ENCODE results near the gene PDGFA.

The PDGFA gene

DNA sequence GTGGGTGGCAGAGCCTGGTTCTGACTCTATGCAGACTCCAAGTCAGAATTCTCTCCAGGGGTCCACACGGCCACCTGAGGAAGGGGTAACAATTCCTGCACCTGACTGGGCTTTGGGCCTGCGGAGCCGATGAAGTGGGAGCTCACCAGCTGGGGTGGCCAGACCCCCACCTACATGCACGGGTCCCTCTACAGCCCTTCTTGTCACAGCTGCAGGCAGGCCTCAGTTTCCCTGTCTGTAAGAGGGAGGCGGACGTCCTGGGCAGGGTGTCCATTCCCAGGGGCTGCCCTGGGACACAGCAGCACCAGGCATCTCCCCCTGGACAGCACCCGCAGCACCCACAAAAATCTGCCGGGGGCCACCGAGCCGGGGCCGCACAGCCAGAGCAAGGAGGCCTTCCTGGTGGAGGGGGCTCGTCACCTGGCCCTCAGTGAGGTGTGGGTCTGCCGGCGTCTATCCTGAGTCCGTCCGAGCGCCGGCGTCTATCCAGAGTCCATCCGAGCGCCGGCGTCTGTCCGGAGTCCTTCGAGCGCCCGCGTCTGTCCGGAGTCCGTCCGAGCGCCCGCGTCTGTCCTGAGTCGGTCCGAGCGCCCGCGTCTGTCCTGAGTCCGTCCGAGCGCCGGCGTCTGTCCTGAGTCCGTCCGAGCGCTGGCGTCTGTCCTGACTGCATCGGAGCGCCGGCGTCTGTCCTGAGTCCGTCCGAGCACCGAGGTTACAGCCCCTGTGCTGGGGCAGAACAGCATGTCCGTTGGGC lies 65.1 kb downstream of the PDGFA start:
- no peak for DNase-seq

DNA sequence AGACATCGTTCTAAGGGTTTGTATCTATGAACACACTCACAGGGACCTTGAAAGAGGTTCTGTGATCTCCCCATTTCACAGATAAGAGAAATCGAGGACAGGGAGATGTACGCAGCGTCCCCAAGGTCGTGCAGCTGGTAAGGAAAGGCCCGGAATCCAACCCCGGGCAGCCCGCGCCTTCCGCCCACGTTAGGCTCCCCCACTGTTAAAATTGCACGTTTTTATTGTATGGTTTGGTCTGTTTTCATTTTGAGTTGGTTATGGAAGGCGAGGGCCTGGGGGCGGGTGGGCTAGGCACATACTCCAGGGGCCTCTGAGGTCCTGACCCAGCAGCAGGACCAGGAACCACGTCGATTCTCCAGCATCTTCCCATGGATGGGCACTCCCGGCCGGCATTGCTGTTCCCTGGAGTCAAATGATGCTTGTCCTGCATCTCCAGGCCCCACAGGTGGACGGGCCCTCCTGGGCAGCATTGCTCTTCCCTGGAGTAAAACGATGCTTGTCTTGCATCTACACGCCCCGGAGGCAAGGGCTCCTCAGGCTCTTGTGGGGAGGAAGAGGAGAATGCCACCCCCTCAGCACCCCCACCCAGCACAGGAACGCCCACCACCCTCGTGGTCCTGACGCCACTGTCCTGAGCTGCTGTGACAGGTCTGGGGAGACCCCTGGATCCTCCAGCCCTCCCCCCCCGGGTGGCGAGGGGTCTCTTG lies 65.9 kb downstream of the PDGFA start:
- no peak for DNase-seq

DNA sequence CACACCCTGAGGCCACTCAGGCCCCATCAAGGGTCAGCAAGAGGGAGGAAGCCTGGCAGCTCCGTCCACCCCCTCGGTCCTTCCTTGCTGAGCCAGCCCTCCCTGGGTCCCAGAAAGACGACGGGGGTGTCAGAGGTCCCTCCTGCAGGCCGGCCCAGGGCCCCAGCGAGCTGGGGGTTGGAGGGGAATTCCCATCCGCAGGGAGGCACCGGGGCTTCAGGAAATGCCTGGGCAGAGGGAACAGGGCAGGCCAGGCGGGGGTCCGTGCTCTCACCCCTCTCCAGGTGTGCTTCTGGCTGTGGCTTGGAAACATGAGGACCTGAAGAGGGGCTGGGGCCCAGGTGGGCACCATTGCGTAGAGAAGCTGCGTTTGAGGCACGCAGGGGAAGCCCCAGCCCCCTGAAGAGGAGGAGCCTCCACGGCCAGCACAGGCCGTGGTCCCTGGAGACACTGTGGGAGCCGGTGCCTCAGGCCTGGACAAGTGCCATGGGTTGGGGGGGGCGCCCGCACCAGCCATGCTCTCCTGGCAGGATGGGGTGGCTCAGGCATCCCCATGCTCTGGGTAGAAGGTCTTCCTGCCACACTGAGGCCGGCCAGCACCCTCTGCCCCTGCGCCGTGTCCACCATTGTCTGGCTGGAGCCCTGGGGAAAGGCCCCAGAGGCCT lies 66.7 kb downstream of the PDGFA start:
- no peak for DNase-seq

DNA sequence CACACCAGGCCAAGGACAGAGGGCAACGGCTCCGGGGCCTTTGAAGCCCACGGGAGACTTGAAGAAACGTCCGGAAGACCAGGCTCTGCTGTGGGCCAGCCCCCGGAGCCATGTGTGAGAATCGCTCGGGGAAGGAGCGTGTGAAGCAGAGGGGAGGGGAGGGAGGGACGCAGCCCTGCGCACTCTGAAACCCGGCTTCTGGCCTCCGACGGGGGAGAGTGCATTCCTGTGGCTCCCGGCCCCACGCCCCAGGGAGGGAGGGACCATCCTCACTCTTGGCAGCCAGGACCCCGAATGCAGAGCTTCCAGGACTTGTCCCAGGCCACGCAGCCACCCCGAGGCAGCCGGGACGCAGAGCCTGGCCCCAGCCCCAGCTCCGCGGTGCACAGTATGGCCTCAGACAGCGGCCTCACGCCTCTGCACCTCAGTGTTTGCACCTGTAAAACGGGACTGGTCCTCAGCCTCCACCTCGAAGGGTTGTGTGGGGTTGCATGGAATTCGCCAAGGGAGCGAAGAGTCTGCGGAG lies 67.4 kb downstream of the PDGFA start:
- DNase-seq, result no peak

DNA sequence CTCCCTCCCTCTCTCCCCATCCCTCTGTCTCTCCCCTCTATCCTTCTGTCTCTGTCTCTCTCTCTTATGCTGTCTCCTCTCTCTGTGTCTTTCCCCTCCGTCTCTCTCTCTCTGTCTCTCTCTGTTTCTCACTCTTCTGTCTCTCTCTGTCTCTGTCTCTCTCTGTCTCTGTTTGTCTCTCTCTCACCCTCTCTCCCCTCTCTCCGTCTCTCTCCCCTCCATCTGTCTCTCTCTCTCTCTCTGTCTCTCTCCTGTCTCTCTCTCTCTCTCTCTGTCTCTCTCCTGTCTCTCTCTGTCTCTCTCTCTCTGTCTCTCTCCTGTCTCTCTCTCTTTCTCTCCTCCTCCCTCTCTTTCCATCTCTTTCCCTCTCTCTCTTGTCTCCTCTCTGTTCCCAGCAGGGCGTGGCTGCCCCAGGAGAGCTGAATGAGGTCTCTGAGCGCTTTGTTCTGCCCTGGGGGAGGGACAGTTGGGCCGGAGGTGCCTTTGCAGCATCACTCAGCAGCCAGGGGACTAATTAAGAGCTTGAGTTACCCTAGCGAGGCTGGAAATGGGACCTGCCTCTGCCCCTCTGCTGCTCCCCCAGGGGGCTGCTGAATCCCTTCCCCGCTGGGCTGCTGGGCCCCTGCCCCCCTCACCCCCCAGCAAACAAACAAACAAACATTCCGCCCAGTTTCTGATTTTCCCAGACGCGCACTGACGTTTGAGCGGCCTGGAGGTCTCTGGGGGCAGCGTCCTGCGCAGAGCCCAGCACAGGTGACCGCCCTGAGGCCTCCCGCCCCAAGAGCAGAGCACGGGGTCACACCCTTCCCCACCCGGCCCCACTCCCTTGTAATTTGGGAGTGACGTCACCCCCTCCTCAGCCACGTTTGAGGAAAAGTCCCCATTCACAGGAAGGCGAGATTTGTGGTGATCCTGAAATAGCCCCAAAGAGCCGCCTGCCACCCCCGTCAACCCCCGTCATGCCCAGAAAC lies 68.1 kb downstream of the PDGFA start:
- no peak for DNase-seq

DNA sequence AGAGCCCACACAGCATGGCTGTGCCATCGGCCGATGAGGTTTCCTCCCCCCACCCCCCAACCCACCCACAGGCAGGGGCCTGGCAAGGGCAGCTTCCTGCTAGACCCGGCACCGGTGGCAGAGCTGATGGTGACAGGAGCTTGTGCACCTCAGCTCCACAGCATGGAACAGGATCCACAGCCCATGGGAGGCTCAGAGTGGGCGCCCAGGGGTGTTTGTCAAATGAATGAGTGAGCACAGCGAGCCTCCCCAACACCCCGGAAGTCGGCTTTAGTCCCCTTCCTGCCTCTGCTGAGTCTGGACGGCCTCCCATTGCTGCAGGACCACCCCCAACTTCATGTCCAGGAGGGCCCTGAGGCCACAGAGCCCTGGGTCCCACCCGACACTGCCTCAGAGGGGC lies 68.9 kb downstream of the PDGFA start:
- no peak for DNase-seq

DNA sequence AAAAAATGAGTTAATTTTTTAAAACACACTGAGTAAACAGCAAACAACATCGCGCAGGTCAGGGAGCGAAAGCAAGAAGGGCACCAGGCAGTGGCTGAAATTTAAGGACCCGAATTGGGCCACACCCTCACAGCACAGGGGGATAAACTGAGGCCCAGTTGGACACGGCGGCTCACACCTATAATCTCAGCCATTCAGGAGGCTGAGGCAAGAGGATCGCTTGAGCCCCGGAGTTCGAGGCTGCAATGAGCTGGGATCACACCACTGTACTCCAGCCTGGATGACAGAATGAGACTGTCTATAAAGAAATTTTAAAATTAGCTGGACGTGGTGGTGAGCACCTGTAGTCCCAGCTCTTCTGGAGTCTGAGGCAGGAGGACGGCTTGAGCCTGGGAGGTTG lies 69.6 kb downstream of the PDGFA start:
- no peak for DNase-seq

DNA sequence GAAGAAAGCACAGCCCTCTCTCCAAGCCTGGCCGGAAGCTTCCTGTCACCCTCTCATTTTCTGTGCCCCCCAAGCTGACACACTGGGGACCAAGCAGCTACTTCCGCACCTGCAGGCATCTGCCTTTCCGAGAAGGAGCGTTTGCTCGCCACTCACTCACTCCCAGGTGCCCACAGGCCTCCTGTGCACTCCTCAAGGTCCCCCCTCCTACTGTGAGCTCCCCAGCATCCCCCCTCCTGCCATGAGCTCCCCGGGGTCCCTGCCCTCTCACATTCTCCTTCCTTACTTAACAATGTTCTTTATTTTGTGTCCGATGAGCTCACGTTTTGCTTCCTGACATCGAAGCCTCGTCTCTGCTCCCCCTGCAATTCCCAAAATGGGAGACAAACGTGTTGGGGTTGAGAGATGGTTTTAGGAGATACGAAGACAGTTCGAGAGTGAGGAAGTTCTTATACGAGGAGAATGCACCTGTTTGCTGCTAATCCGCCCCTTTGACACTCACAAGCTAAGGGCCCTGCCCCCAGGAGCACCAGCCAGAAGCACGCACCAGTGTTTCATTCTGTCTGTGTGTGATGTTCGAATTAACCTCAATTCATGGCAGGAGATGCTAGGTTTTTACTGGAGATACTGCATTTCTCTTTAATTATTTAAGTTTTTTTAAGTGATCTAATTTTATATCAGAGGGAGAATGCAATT lies 70.2 kb downstream of the PDGFA start:
- no peak for DNase-seq

DNA sequence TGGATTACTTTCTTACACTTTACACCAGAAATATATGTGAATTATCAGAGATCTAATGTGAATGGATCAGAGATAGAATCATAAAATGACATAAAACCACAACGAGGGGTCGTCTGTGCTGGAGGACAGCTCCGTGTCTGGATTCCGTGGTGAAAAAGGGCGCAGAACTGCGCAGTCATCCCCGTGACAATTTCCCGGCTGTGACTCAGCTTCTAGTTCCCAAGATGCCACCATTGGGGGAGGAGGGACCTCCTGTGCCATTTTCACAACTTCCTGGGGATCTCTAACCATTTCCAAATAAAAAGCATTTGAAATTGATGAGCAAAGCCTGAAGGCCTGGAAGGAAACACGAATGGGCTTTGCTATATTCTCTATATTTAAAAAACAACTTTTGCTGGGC lies 72.1 kb downstream of the PDGFA start:
- no peak for DNase-seq

All from KG1 (cell line).